GM10248 (cell line): ENCODE results near the gene KRT86.
"Not testable (repeated sequence)": the region's sequence is repeated elsewhere in the genome, so short reads cannot be mapped to it uniquely, and the experiment has no call there.

Experiments used
- CTCF ChIA-PET: fragments of 300-600 bp; sonication (Branson Sonifier 250); formaldehyde crosslinking; extraction: SDS; loops from one replicate; lab custom pipeline; 2021; ENCODE audit warnings: antibody characterized with exemption; lab: Yijun Ruan, JAX
- POLR2A ChIA-PET: fragments of 350-650 bp; sonication (Branson Sonifier 250); formaldehyde crosslinking; extraction: SDS; loops from one replicate; lab custom pipeline; 2020; ENCODE audit warnings: antibody characterized with exemption; lab: Yijun Ruan, JAX
- DNase-seq: peaks from one replicate; pipeline ENCODE4 v3.0.0; 2012; ENCODE audit errors: extremely low spot score
- TF ChIP-seq, protein P1 (sequence below): IDR thresholded peaks from 2 replicates; pipeline ENCODE4 v1.5.1; 2012; ENCODE audit warnings: mild to moderate bottlenecking, low read depth; ENCODE audit errors: extremely low read depth, missing control alignments, control extremely low read depth

KRT86 gene

DNA sequence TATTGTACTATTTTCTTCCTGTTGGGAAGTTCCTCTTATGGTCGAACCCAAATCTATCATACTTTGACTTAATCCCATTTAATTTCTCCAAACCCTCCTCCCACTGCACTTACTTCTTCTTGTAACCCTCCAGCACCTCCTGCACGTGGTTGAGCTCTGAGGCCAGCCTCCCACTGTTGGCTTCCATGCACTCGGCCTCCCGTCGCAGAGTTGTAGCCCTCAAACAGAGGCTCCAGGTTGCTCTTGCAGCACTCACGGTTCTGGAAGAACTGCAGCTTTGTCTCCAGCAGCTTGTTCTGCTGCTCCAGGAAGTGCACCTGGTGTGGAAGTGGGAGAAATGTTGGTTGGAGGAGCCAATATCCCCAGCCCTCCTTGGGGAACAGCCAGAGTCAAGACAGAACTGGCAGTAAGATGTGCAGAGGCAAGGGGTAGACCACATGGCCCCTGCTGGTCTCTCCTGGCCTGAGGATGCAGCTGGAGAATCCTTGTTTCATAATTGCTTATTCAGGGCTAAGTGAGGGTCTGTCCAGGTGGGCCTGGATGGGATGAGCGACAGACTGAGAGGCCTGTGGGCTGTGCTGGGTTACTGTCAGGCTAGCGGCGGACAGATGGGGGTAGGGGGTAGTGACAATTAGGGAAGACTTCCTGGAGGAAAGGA lies 18.4 kb upstream of the KRT86 start:
- ChIA-PET POLR2A (no interaction called here), CTCF (interaction anchor here (2.5 kb wide), 1 partner anchor 23 kb away, joined by 15 read pairs; no protein-coding TSS in a partner anchor)
- TF ChIP-seq, protein P1, sequence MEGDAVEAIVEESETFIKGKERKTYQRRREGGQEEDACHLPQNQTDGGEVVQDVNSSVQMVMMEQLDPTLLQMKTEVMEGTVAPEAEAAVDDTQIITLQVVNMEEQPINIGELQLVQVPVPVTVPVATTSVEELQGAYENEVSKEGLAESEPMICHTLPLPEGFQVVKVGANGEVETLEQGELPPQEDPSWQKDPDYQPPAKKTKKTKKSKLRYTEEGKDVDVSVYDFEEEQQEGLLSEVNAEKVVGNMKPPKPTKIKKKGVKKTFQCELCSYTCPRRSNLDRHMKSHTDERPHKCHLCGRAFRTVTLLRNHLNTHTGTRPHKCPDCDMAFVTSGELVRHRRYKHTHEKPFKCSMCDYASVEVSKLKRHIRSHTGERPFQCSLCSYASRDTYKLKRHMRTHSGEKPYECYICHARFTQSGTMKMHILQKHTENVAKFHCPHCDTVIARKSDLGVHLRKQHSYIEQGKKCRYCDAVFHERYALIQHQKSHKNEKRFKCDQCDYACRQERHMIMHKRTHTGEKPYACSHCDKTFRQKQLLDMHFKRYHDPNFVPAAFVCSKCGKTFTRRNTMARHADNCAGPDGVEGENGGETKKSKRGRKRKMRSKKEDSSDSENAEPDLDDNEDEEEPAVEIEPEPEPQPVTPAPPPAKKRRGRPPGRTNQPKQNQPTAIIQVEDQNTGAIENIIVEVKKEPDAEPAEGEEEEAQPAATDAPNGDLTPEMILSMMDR = no peak
- no peak for DNase-seq

DNA sequence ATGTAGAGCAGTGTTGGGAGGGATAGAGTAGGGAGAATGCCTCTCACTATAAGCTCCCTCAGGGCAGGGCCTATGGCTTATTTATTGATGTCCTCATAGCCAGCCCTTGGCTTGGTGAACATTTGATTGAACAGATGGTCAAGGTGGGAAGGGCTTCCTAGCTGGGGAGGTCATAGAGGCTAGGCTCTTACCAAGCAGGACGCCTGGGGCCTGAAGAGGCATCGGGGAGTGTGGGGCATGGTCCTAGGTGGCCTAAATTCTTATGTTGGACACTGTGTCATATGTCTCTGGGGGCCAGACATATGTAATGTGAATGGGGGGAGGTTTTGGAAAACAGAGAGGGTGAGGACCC lies 17.9 kb upstream of the KRT86 start:
- DNase-seq = no peak
- TF ChIP-seq, protein P1 = no peak
- CTCF ChIA-PET = interaction anchor here (1.4 to 2.5 kb wide), 2 partner anchors 22 to 35 kb away, joined by 3 to 15 read pairs; no protein-coding TSS in a partner anchor
- POLR2A ChIA-PET = no interaction called here

DNA sequence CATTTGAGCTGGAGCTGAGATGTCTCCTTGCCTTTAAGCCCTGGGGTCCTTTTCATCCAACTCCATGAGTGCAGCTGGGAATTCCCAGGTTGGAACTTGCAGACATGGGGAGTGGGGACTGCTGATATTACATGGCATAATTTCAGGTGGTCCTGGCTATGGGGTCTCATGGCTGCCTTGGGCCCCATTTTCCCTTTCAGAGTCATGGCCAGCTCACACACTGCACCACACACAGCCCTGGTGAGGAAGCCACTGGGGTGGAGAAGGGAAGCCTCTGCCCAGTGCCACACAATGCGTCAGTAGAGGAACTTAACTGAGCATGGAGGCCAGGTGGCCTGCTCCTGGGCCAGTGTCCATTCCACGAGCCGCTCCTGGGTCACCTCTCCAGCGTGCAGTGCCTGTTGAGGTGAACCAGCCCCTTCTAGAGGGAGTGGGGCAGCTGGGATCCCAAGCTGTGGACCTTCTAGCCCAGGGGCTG lies 17.3 kb upstream of the KRT86 start:
- DNase-seq = no peak
- CTCF ChIA-PET = interaction anchor here (1.4 to 2.5 kb wide), 2 partner anchors 22 to 35 kb away, joined by 3 to 15 read pairs; no protein-coding TSS in a partner anchor
- POLR2A ChIA-PET = no interaction called here
- TF ChIP-seq, protein P1 = no peak

DNA sequence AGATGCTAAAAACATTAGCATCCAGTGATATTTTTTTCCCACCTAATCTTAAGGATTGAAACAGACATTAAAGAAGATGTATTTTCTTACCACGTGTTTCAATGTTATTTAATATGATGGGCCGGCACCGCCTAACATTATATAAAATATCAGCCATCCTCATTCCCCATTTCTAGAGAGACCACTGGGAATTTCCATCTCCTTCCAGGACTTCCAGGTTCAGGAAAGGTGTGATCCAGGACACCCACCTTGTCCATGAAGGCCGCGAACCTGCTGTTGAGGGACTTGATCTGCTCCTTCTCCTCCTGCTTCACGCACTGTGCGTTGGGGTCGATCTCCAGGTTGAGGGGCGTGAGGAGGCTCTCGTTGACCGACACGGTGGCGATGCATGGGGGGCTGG lies 16.5 kb upstream of the KRT86 start:
- CTCF ChIA-PET = interaction anchor here (1.4 to 1.6 kb wide), 2 partner anchors 21 to 36 kb away, joined by 3 to 5 read pairs; no protein-coding TSS in a partner anchor
- POLR2A ChIA-PET, DNase-seq: not testable (repeated sequence)

DNA sequence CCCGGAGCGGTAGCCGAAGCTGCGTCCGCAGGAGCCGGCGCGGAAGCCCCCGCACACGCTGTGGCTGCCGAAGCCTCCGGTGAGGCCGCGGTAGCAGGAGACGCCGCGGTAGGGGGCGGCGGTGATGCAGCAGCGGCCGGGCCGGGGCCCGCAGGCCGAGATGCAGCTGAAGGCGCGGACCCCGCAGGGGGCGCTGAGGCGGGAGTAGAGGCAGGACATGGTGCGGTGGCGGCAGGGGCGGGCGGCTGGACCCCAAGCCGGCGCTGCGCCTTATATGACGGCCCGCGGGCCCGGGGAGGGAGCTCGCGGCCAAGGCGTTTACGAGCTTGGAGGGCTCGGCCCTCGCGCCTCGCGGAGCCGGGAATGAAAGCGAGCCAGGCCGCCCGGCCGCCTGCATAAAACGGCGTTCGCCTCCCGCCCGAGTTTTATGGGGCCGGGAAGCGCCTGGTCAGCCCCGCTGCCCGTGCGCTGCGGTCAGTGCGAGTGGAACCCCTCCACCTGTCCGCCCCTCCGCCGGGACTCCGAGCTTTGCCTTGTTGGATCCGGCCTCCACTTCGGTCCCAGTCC lies 16.0 kb upstream of the KRT86 start:
- CTCF ChIA-PET = interaction anchor here (1.0 to 1.6 kb wide), 2 partner anchors 21 to 69 kb away, joined by 3 to 5 read pairs; no protein-coding TSS in a partner anchor
- POLR2A ChIA-PET = no interaction called here
- TF ChIP-seq, protein P1 = no peak
- DNase-seq = no peak

DNA sequence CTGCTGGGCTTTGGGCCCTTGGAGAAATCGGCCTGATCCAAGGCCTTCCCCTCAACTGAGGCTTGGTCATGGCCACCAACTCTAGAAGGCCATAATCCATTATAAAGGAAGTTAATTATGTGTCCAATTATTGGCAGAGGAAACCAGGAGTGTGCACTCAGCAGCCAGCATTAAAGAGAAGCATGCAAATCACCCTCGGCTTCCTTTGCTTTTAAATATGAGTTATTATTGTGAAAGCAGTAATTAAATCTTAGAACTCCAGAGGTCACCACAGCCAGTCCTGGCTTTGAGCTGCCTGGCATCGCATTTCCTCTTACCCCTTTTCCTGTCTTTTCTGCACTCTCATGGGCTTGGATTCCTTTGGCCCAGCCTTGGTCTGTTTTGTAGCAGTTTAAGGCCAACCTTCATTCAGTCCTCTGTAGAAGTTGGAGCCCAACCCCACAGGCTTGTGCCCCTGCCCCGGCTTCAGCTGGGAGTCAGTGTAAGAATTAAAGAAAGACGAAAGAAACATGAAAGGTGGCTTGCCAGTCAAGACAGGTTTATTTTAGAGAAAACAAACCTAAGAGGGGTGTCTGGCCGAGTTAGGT lies 14.7 kb upstream of the KRT86 start:
- DNase-seq = no peak
- POLR2A ChIA-PET = no interaction called here
- TF ChIP-seq, protein P1 = no peak
- CTCF ChIA-PET = interaction anchor here (0.8 to 1.1 kb wide), 2 partner anchors 47 to 56 kb away, joined by 3 read pairs; no protein-coding TSS in a partner anchor
